Measurements from ENCODE around the gene SUDS3. TPM values are rescaled to one million over a fixed set of nuclear protein-coding genes. Genes with fewer than 3 reads are reported as not detected.

Gene SUDS3
- total RNA-seq, 1 experiment from 2014 or later, result 50.7 TPM

- no peak for TF ChIP-seq EZH2 (IDR thresholded peaks at IDR 0.05; ENCODE audit: low read depth)
- TF ChIP-seq CTCF (conservative IDR thresholded peaks at IDR 0.05), result no peak
- no peak for DNase-seq
- H3K9me2 ChIP-seq (ENCODE audit: insufficient read depth), result no peaks in the 10 kb centered on the region
- H3K4me1 ChIP-seq (replicated peaks; ENCODE audit: insufficient read depth), result no peaks in the 10 kb centered on the region
- POLR2A ChIA-PET (ENCODE audit: unreplicated experiment), result no interaction called here
- no peak overlapping the region for H2AFZ ChIP-seq
- no peaks in the 10 kb centered on the region for H3F3A ChIP-seq (ENCODE audit: insufficient read depth, low read depth)
- H3K4me3 ChIP-seq, result no peak overlapping the region
- no peaks in the 10 kb centered on the region for H3K9me3 ChIP-seq (ENCODE audit: insufficient read depth, low read depth)
- BruUV-seq (replicated peaks), result no TSS peak
- no peak overlapping the region for H3K27ac ChIP-seq
- 0 out of 2 replicates have a peak, but pooled peaks cover 11% of the 10 kb centered on the region for H3K27me3 ChIP-seq (ENCODE audit: insufficient read depth, low read depth)
- no peaks in the 10 kb centered on the region for H4K20me1 ChIP-seq (ENCODE audit: insufficient read depth)
- CTCF ChIA-PET, result no interaction called here
- no peak overlapping the region for H3K4me2 ChIP-seq
- H3K36me3 ChIP-seq (ENCODE audit: low read depth), result no peaks in the 10 kb centered on the region
- H3K79me2 ChIP-seq (ENCODE audit: low read depth), result no peaks in the 10 kb centered on the region
- intact Hi-C loops (cut with micrococcal nuclease; ENCODE audit: unreplicated experiment), result no loop called here
Observed at GRCh38 chr12:118429688-118430383, 53.5 kb downstream of the SUDS3 start.

DNA sequence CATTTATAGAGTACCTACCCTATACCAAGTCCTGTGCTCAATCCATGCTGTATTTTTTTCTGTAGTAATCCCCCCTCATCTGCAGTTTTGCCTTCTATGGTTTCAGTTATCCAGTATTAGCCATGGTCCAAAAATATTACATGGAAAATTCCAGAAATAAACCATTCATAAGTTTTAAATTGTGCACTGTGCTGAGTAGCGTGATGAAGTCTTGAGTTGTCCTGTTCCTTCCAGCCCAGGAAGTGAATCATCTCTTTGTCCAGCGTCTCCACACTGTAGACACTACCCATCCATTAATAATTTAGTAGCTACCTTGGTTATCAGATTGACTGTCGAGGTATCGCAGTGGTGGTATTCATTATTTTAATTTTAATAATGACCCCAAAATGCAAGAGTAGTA is 54.2 kb downstream of the SUDS3 start:
- Histone ChIP-seq H3K9me3 (ENCODE audit: insufficient read depth, low read depth) (no peaks in the 10 kb centered on the region), H3K4me3 (no peak overlapping the region), H3K79me2 (ENCODE audit: low read depth) (no peaks in the 10 kb centered on the region), H3K9me2 (ENCODE audit: insufficient read depth) (no peaks in the 10 kb centered on the region), H3K27ac (no peak overlapping the region), H2AFZ (no peak overlapping the region), H4K20me1 (ENCODE audit: insufficient read depth) (no peaks in the 10 kb centered on the region), H3K27me3 (ENCODE audit: insufficient read depth, low read depth) (peaks cover 17% of the 10 kb centered on the region; the same call in 1 of the 2 replicates), H3K4me1 (replicated peaks; ENCODE audit: insufficient read depth) (no peaks in the 10 kb centered on the region), H3K36me3 (ENCODE audit: low read depth) (no peaks in the 10 kb centered on the region), H3F3A (ENCODE audit: insufficient read depth, low read depth) (no peaks in the 10 kb centered on the region), H3K4me2 (no peak overlapping the region)
- no peak for DNase-seq
- intact Hi-C loops (cut with micrococcal nuclease; ENCODE audit: unreplicated experiment), result no loop called here
- no peak for TF ChIP-seq EZH2 (IDR thresholded peaks at IDR 0.05; ENCODE audit: low read depth)
- no peak for TF ChIP-seq CTCF (conservative IDR thresholded peaks at IDR 0.05)
- ChIA-PET CTCF (no interaction called here), POLR2A (ENCODE audit: unreplicated experiment) (no interaction called here)
- BruUV-seq (replicated peaks), result no TSS peak

GRCh38 chr12:118432812-118433545 is 56.6 kb downstream of the SUDS3 start:
- no peak overlapping the region for H3K27ac ChIP-seq
- no peak overlapping the region for H3K4me3 ChIP-seq
- no peaks in the 10 kb centered on the region for H3K9me2 ChIP-seq (ENCODE audit: insufficient read depth)
- ChIA-PET CTCF (no interaction called here), POLR2A (ENCODE audit: unreplicated experiment) (no interaction called here)
- no peak for DNase-seq
- TF ChIP-seq CTCF (conservative IDR thresholded peaks at IDR 0.05) (no peak), EZH2 (IDR thresholded peaks at IDR 0.05; ENCODE audit: low read depth) (no peak)
- H3K36me3 ChIP-seq (ENCODE audit: low read depth), result no peaks in the 10 kb centered on the region
- H3F3A ChIP-seq (ENCODE audit: insufficient read depth, low read depth), result no peaks in the 10 kb centered on the region
- H2AFZ ChIP-seq, result no peak overlapping the region
- intact Hi-C loops (cut with micrococcal nuclease; ENCODE audit: unreplicated experiment), result no loop called here
- no peaks in the 10 kb centered on the region for H3K9me3 ChIP-seq (ENCODE audit: insufficient read depth, low read depth)
- BruUV-seq (replicated peaks), result no TSS peak
- peaks cover 40% of the 10 kb centered on the region for H3K27me3 ChIP-seq (ENCODE audit: insufficient read depth, low read depth)
- H4K20me1 ChIP-seq (ENCODE audit: insufficient read depth), result no peaks in the 10 kb centered on the region
- no peak overlapping the region for H3K4me2 ChIP-seq
- H3K4me1 ChIP-seq (replicated peaks; ENCODE audit: insufficient read depth), result no peaks in the 10 kb centered on the region
- H3K79me2 ChIP-seq (ENCODE audit: low read depth), result no peaks in the 10 kb centered on the region

Data from PC-9 (cell line).